ENCODE results near the gene CYGB.
A peak's percentile ranks its signal among the peaks of the same experiment; 100 is the strongest.

Gene CYGB

DNA sequence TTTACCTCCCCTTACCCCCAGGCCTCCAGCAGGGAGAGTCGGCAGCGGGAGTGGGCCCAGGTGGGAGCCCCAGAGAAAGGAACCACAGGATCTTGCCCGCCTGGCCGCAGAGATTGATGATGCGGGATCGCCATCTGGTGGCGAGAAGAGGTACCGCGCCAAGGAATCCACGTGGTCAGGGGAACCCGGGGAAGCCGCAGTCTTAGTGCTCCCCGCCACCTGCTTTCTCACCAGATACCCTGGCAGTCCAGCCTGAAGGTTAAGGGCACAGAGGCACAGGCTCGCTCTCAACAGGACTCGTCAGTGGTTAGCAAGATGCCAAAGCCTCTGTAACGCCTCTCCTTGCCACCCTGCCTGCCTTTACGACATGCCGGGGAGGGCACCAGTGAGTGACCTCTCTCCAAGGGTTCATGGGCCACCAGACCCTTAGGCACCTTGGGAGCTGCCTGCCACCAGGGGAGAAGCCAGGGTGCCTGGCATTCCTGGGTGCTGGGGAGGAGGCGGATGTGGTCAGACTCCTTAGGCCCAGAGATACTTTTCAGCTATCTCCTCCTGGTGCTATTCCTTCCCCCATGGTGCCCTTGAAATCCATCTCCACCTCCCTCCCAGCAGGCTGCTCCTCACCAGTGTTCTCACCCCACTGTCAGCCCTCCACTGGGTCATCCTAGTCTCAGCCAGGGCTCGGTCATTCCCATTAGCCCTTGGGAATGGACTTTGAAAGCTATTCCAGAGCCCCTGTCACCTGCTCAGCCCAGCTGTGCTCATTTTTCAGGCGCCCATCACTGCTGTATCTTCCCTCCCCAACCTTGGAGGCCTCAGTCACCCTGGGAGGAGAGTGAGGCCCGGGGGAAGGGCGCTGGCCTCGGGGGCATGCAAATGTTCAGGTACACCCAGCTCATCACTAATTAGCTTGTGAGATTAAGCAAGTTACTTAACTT lies 30.8 kb downstream of the CYGB start:
- no peak overlapping the region for H3K4me3 ChIP-seq (ENCODE audit: low read length)
- TF ChIP-seq, protein P1, sequence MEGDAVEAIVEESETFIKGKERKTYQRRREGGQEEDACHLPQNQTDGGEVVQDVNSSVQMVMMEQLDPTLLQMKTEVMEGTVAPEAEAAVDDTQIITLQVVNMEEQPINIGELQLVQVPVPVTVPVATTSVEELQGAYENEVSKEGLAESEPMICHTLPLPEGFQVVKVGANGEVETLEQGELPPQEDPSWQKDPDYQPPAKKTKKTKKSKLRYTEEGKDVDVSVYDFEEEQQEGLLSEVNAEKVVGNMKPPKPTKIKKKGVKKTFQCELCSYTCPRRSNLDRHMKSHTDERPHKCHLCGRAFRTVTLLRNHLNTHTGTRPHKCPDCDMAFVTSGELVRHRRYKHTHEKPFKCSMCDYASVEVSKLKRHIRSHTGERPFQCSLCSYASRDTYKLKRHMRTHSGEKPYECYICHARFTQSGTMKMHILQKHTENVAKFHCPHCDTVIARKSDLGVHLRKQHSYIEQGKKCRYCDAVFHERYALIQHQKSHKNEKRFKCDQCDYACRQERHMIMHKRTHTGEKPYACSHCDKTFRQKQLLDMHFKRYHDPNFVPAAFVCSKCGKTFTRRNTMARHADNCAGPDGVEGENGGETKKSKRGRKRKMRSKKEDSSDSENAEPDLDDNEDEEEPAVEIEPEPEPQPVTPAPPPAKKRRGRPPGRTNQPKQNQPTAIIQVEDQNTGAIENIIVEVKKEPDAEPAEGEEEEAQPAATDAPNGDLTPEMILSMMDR (IDR thresholded peaks at IDR 0.05; ENCODE audit: insufficient read depth, low read depth, low read length, missing control alignments): peak; percentile 86
- DNase-seq (ENCODE audit: low read depth): peak; percentile 68

DNA sequence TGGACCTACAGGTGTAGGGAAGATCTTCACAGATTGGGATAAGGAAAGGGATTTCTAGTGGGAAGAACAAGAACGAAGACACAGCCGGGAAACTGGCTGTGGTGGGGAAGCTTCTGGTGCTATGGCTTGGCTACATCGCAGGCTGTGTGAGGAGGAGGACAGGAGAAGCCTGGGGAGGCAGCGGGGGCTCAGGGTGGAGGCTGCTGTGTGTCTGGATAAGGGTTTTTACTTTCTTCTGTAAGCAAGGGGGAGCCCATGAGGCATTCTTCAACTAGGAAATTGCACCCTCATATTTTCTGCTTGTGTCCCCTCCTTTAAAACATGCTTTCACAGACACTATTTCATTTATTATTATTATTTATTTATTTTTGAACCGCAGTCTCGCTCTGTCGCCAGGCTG lies 33.4 kb downstream of the CYGB start:
- TF ChIP-seq, protein P1 (IDR thresholded peaks at IDR 0.05; ENCODE audit: insufficient read depth, low read depth, low read length, missing control alignments): no peak
- no peak for DNase-seq (ENCODE audit: low read depth)
- H3K4me3 ChIP-seq (ENCODE audit: low read length): no peak overlapping the region

DNA sequence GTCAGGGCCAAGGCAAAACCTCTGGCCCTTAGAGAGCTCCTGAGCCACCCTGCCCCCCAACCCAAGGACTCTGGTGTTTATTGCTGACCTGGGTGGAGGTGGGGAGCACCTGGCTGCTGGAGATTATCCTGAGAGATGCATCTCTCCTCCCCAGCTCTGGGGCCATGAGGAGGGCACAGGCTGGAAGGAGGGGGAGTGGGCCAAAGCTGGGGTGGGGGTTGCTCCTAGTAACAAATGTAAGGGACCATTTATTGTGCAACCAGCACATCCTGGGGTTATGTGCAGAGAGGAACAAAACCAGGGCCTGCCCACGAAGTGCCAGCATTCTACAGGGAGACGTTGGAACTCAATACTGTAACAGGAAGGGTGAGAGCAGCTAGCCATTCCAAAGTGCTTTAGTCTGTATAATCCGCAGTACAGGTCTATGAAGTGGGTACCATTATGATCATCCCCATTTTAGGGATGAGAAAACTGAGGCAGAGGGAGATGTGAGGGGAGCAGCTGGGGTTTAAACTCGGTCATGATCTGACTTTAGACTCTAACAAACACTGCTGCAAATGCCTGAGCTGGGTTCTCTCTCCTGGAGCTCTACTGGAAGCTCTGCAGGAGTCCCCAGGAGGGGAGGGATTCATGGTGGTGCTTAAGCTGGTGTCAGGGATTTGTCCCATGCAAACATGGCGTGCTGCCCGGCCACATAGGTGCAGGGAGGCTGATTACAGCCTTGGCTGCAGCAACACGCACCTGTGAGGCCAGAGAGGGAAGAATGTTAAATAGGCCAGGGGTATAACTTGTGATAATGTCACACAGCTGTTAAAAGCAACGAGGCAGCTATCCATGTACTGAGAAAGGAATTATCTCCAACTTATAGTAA lies 34.9 kb downstream of the CYGB start:
- DNase-seq (ENCODE audit: low read depth): no peak
- TF ChIP-seq, protein P1 (IDR thresholded peaks at IDR 0.05; ENCODE audit: insufficient read depth, low read depth, low read length, missing control alignments): no peak
- H3K4me3 ChIP-seq (ENCODE audit: low read length): no peak overlapping the region

DNA sequence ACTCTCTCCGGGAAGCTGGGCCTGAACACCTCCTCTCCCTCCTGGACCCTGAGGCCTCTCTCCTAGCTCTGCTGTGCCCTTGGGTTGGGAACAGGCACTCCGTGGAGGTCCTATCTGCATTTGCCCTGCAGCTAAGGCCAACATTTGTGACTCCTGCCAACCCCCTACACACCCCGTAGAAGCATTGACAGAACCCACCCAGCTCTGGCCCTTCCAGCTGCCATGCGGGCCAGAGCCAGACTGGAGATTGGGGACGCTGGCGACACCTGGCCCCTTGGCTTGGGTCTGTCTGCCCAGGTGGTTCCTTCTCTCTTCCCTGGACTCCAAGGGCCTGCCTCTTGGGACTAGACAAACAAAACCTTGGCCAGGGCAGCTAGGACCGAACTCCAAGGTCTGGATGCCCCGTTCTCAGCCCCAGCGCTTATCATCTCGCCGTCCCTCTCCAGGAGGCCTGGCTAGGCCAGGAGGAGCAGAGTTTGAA lies 35.6 kb downstream of the CYGB start:
- DNase-seq (ENCODE audit: low read depth): no peak
- TF ChIP-seq, protein P1 (IDR thresholded peaks at IDR 0.05; ENCODE audit: insufficient read depth, low read depth, low read length, missing control alignments): no peak
- H3K4me3 ChIP-seq (ENCODE audit: low read length): no peak overlapping the region

DNA sequence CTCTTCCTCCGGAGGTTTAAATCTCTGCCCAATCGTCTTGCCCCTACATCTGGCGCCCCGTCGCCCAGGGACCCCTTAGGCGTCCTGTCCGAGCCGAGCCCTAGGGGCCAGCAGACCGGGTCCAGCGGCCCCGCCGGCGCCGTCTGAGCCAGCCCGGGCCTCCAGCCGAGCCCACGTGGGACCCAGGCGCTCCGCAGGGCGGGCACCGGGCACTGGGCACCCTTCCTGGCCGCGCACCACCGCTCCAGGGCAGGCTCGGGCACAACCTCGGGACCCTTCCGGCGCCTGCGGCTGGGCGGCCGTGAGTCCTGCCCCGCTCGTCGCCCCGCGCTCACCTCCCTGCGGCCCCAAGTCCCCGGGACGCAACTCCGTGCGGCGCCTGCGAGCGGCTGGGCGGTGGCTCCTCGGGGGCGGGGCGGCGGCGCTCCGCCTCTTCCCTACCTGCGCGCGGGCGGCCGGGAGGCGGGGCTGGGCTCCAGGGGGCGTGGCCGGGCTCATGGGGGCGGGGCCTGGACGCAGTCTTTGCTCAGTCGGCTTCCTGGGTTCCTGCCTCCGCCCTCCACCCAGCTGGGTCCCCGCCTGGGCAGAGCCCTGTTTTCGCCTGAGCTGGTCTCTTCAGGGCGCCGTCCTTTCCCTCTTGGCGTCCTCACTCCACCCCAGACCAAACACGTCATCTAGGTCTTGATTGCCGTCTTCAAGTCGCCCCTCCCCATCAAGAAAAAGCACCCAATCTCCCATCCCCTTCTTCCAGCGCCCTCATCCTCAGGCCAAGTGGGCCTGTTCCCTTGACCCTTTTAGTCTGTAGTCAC lies 36.3 kb downstream of the CYGB start, which contains the start of gene RHBDF2:
TSS of gene RHBDF2 (minus strand) at position 406 of the 809 bp plus-strand sequence. CDS start 19,899 bp downstream, outside the sequence.
- peak within 1 kb of the TSS; percentile 89 for H3K4me3 ChIP-seq (ENCODE audit: low read length)
- peak; percentile 90 for DNase-seq (ENCODE audit: low read depth)
- TF ChIP-seq, protein P1 (IDR thresholded peaks at IDR 0.05; ENCODE audit: insufficient read depth, low read depth, low read length, missing control alignments): no peak

DNA sequence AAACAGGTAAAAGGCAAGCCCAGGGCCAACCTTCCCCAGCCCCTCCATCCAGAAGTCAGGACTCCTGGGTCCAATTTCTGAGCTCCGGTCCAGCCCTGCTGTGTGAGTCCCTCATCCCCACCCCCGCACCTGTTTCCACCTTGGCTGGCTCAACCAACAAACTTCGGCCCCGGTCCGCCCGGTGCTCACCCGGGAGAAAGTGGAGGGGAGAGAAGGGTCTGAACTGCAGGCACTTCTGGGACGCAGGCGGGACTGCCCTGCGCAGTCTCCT lies 36.8 kb downstream of the CYGB start:
- no peak for DNase-seq (ENCODE audit: low read depth)
- H3K4me3 ChIP-seq (ENCODE audit: low read length): peak overlapping the region; percentile 89
- TF ChIP-seq, protein P1 (IDR thresholded peaks at IDR 0.05; ENCODE audit: insufficient read depth, low read depth, low read length, missing control alignments): no peak
